ENCODE data around the gene NECAB2. TPM values are rescaled to one million over a fixed set of nuclear protein-coding genes. Genes with fewer than 3 reads are reported as not detected.

NECAB2 gene
- total RNA-seq = 1.9 TPM

- no peak for DNase-seq
These were observed at the start of gene NECAB2 for GRCh38 chr16:83967838-83968305. TSS of gene NECAB2 (plus strand) at chr16:83968244. CDS start at chr16:83968649, 405 bp downstream.

GRCh38 chr16:83920894-83921491 is 47.1 kb upstream of the NECAB2 start:
- no peak for DNase-seq

- DNase-seq = no peak
These were observed 44.3 kb upstream of the NECAB2 start for GRCh38 chr16:83923581-83924365.

GRCh38 chr16:83924686-83925085 is 43.4 kb upstream of the NECAB2 start:
- no peak for DNase-seq

- DNase-seq = no peak
These were observed 42.7 kb upstream of the NECAB2 start for GRCh38 chr16:83925095-83925905.

GRCh38 chr16:83925957-83926725 is 41.9 kb upstream of the NECAB2 start:
- no peak for DNase-seq

GRCh38 chr16:83926726-83927397 is 41.2 kb upstream of the NECAB2 start:
- DNase-seq = peak; percentile 49

GRCh38 chr16:83928341-83929055 is 39.5 kb upstream of the NECAB2 start:
- no peak for DNase-seq

GRCh38 chr16:83929811-83930555 is 38.1 kb upstream of the NECAB2 start:
- no peak for DNase-seq

GRCh38 chr16:83930730-83931500 is 37.1 kb upstream of the NECAB2 start:
- DNase-seq = no peak

- DNase-seq = no peak
These were observed 36.5 kb upstream of the NECAB2 start for GRCh38 chr16:83931556-83931955.

GRCh38 chr16:83932304-83932703 is 35.7 kb upstream of the NECAB2 start:
- no peak for DNase-seq

GRCh38 chr16:83932955-83933673 is 34.9 kb upstream of the NECAB2 start:
- DNase-seq = no peak

GRCh38 chr16:83933885-83934683 is 34.0 kb upstream of the NECAB2 start:
- DNase-seq = peak; percentile 46

- no peak for DNase-seq
These were observed 33.4 kb upstream of the NECAB2 start for GRCh38 chr16:83934684-83934977.

GRCh38 chr16:83935005-83935857 is 32.8 kb upstream of the NECAB2 start:
- no peak for DNase-seq

- DNase-seq = no peak
These were observed 32.2 kb upstream of the NECAB2 start for GRCh38 chr16:83935858-83936255.
